HK-2 (cell line): Measurements from ENCODE around the gene MT1B.
"Not testable (repeated sequence)": the region's sequence is repeated elsewhere in the genome, so short reads cannot be mapped to it uniquely, and the experiment has no call there.

ENCODE experiments used
- DNase-seq: peaks from one replicate; pipeline ENCODE4 v3.0.0-alpha.2; 2018; ENCODE audit not compliant: unreplicated experiment

The MT1B gene

GRCh38 chr16:56620339-56620897 is 31.3 kb upstream of the MT1B start:
- no peak for DNase-seq

- not testable (repeated sequence) for DNase-seq
Measured at GRCh38 chr16:56621665-56622445, 29.8 kb upstream of the MT1B start.

- not testable (repeated sequence) for DNase-seq
Measured at GRCh38 chr16:56623184-56623583, 28.5 kb upstream of the MT1B start.

GRCh38 chr16:56623637-56624036 is 28.0 kb upstream of the MT1B start:
- DNase-seq, result no peak

GRCh38 chr16:56625140-56625942 is 26.3 kb upstream of the MT1B start, which contains the start of gene MT1E:
Gene MT1E, plus strand, starts transcription at chr16:56625781. Its CDS starts 71 bp downstream, at chr16:56625852.
- DNase-seq, result peak; percentile 79

GRCh38 chr16:56625943-56626654 is 25.6 kb upstream of the MT1B start:
- DNase-seq, result peak; percentile 41

GRCh38 chr16:56626685-56627084 is 25.0 kb upstream of the MT1B start:
- DNase-seq, result no peak

- no peak for DNase-seq
Measured at GRCh38 chr16:56628486-56629350, 23.0 kb upstream of the MT1B start.

GRCh38 chr16:56629531-56629930 is 22.2 kb upstream of the MT1B start:
- no peak for DNase-seq

- no peak for DNase-seq
Measured at GRCh38 chr16:56630134-56630533, 21.6 kb upstream of the MT1B start.

- no peak for DNase-seq
Measured at GRCh38 chr16:56631197-56631596, 20.5 kb upstream of the MT1B start.

GRCh38 chr16:56631832-56632155 is 19.9 kb upstream of the MT1B start:
- no peak for DNase-seq

- DNase-seq, result no peak
Measured at GRCh38 chr16:56632156-56632847, 19.4 kb upstream of the MT1B start, which contains the start of gene MT1M. Gene MT1M, plus strand, starts transcription at chr16:56632659. Its CDS starts 73 bp downstream, at chr16:56632732.

- DNase-seq, result no peak
Measured at GRCh38 chr16:56632848-56633365, 18.8 kb upstream of the MT1B start.

- DNase-seq, result no peak
Measured at GRCh38 chr16:56633535-56633934, 18.2 kb upstream of the MT1B start.

GRCh38 chr16:56634715-56635440 is 16.8 kb upstream of the MT1B start:
- DNase-seq, result no peak

GRCh38 chr16:56635441-56635967 is 16.2 kb upstream of the MT1B start:
- DNase-seq, result no peak

GRCh38 chr16:56636616-56637413 is 14.9 kb upstream of the MT1B start:
- no peak for DNase-seq
